A673 (cell line): Measurements from ENCODE around the gene ADARB2. TPM values are rescaled to one million over a fixed set of nuclear protein-coding genes. Genes with fewer than 3 reads are reported as not detected.

Experiments
- BruUV-seq: library from RNA; stranded (reverse); fragments of 400-500 nt; replicated peaks from 2 replicates; lab custom pipeline; 2021; lab: Mats Ljungman, UMichigan
- CTCF ChIA-PET: fragments of 300-600 bp; sonication (Branson Sonifier 250); formaldehyde crosslinking; loops from one replicate; lab custom pipeline; 2022; ENCODE audit warnings: antibody characterized with exemption; lab: Charles Lee
- POLR2A ChIA-PET: fragments of 300-600 bp; sonication (Branson Sonifier 250); formaldehyde crosslinking; loops from one replicate; lab custom pipeline; 2022; ENCODE audit warnings: antibody characterized with exemption; ENCODE audit not compliant: low non-redundant PET; lab: Charles Lee
- DNase-seq: peaks from one replicate; pipeline ENCODE4 v3.0.0-alpha.2; 2015; ENCODE audit warnings: low spot score
- H3K27ac ChIP-seq: fragments of 200-600 bp; sonication (generic); 2 replicates; pipeline ENCODE4 v1.5.1; 2016; ENCODE audit warnings: mixed run types, low read depth, mild to moderate bottlenecking, mixed read lengths, antibody characterized with exemption, low read length; ENCODE audit not compliant: poor library complexity, severe bottlenecking
- H3K27me3 ChIP-seq: fragments of 200-600 bp; sonication (generic); replicated peaks from 2 replicates; pipeline ENCODE4 v1.6.1; 2017; ENCODE audit warnings: mixed run types, low read depth, mild to moderate bottlenecking, mixed read lengths, antibody characterized with exemption, low read length; ENCODE audit not compliant: insufficient read depth, poor library complexity
- H3K36me3 ChIP-seq: fragments of 200-600 bp; sonication (generic); 2 replicates; pipeline ENCODE4 v1.6.1; 2016; ENCODE audit warnings: mixed run types, mild to moderate bottlenecking, mixed read lengths, antibody characterized with exemption, low read length; ENCODE audit not compliant: insufficient read depth, poor library complexity, severe bottlenecking
- H3K4me1 ChIP-seq: fragments of 200-600 bp; sonication (generic); 2 replicates; pipeline ENCODE4 v1.6.1; 2017; ENCODE audit warnings: mixed run types, mild to moderate bottlenecking, mixed read lengths, antibody characterized with exemption, low read length; ENCODE audit not compliant: insufficient read depth, poor library complexity, severe bottlenecking
- H3K4me3 ChIP-seq: fragments of 200-600 bp; sonication (generic); 2 replicates; pipeline ENCODE4 v1.5.1; 2016; ENCODE audit warnings: low read depth, mixed run types, mild to moderate bottlenecking, mixed read lengths, low read length; ENCODE audit not compliant: poor library complexity, severe bottlenecking
- H3K9me3 ChIP-seq: fragments of 200-600 bp; sonication (generic); 2 replicates; pipeline ENCODE4 v1.6.1; 2016; ENCODE audit warnings: mixed run types, low read depth, mild to moderate bottlenecking, mixed read lengths, antibody characterized with exemption, low read length; ENCODE audit not compliant: poor library complexity, severe bottlenecking
- EZH2 ChIP-seq: fragments of 200-600 bp; sonication (generic); IDR thresholded peaks from 2 replicates; pipeline ENCODE4 v1.6.1; 2017; ENCODE audit warnings: borderline replicate concordance, low read depth, mild to moderate bottlenecking, mixed read lengths, antibody characterized with exemption, low read length; ENCODE audit not compliant: poor library complexity, severe bottlenecking
- intact Hi-C: fragments of 100-400 bp; cut with micrococcal nuclease; formaldehyde crosslinking; loops from one replicate; pipeline ENCODE4 v1.10.0; 2022; ENCODE audit not compliant: unreplicated experiment
- total RNA-seq: library from RNA; stranded (reverse); gene quantifications from 2 replicates; pipeline ENCODE4 v1.2.3, GENCODE V29; 2021
- TF ChIP-seq, protein P1 (sequence below): fragments of 300-800, 200-600 bp; sonication (generic); conservative IDR thresholded peaks from 2 replicates; pipeline ENCODE4 v1.5.1; 2017; ENCODE audit warnings: low read depth, mild to moderate bottlenecking, antibody characterized with exemption, low read length, moderate library complexity, mixed read lengths

The ADARB2 gene
- total RNA-seq, 1 experiment from 2014 or later = not detected

- TF ChIP-seq EZH2 = no peak
- TF ChIP-seq, protein P1, sequence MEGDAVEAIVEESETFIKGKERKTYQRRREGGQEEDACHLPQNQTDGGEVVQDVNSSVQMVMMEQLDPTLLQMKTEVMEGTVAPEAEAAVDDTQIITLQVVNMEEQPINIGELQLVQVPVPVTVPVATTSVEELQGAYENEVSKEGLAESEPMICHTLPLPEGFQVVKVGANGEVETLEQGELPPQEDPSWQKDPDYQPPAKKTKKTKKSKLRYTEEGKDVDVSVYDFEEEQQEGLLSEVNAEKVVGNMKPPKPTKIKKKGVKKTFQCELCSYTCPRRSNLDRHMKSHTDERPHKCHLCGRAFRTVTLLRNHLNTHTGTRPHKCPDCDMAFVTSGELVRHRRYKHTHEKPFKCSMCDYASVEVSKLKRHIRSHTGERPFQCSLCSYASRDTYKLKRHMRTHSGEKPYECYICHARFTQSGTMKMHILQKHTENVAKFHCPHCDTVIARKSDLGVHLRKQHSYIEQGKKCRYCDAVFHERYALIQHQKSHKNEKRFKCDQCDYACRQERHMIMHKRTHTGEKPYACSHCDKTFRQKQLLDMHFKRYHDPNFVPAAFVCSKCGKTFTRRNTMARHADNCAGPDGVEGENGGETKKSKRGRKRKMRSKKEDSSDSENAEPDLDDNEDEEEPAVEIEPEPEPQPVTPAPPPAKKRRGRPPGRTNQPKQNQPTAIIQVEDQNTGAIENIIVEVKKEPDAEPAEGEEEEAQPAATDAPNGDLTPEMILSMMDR = no peak
- BruUV-seq = no TSS peak
- Histone ChIP-seq H3K9me3 (no peaks in the 10 kb centered on the region), H3K4me3 (no peak overlapping the region), H3K36me3 (no peaks in the 10 kb centered on the region), H3K4me1 (no peaks in the 10 kb centered on the region), H3K27ac (no peak overlapping the region), H3K27me3 (peaks cover 57% of the 10 kb centered on the region)
- no peak for DNase-seq
- intact Hi-C loops = no loop called here
- ChIA-PET CTCF (no interaction called here), POLR2A (no interaction called here)
Measured at GRCh38 chr10:1180071-1180730, 557.1 kb downstream of the ADARB2 start.

DNA sequence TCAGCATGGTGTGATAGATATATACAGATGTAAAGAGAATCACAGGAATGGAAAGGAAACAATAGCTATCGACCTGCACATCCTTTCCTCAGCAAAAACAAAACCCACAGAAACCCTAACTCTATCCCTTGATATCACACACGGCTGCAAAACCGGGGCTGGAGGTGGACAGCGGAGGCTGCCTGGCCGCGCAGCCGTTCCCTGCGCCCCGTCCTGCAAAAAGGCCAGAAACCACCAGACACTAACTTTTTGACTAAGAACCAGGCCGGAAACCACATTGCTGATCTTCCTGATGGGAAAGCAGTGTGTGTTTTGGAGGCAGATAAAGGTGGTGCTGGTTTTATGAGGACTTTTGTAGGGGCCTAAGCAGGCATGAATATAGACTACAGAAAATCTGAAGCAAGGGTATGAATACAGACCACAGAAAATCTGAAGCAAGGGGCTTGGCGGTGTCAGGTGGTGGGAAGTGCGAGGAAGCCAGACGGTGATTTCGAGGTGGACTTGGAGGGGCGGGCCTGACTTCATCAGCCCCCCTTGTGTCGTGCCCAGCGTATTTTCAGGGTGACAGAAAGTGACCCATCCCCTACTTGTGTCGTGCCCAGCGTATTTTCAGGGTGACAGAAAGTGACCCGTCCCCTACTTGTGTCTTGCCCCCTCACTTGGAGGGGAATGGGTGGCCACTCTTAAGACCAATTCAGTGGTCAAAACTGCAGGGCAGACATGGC lies 557.8 kb downstream of the ADARB2 start:
- POLR2A ChIA-PET = no interaction called here

DNA sequence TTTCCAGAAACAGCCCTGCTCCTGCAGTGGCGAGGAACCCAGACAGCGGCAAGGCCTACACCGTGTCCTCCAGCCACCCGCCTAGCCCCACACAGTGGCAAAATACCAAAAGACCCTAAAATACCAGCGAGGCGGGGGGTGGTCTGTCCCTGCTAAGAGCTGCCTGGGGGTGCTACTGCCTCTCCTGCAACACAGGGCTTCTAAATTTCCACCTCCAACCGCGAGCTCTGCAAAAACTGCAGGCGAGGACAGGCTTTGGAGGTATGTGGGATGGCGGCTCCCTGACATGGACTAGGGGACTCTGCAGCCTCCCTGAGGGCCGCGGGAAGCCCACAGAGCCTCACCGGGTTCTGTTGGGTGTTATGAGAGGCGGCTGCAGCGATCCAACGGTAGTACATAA lies 558.8 kb downstream of the ADARB2 start:
- H3K9me3 ChIP-seq = no peaks in the 10 kb centered on the region
- TF ChIP-seq, protein P1 = no peak
- no peak for TF ChIP-seq EZH2
- no peak for DNase-seq
- intact Hi-C loops = no loop called here
- BruUV-seq = no TSS peak
- no peak overlapping the region for H3K27ac ChIP-seq
- CTCF ChIA-PET = no interaction called here
- no peak overlapping the region for H3K4me3 ChIP-seq
- POLR2A ChIA-PET = no interaction called here
- H3K4me1 ChIP-seq = no peaks in the 10 kb centered on the region
- peaks cover 40% of the 10 kb centered on the region for H3K27me3 ChIP-seq
- no peaks in the 10 kb centered on the region for H3K36me3 ChIP-seq

More for the DNA sequence above, 557.8 kb downstream of the ADARB2 start:
- no peaks in the 10 kb centered on the region for H3K36me3 ChIP-seq
- DNase-seq = no peak
- H3K4me1 ChIP-seq = no peaks in the 10 kb centered on the region
- intact Hi-C loops = no loop called here
- no TSS peak for BruUV-seq
- H3K4me3 ChIP-seq = no peak overlapping the region
- peaks cover 50% of the 10 kb centered on the region for H3K27me3 ChIP-seq
- CTCF ChIA-PET = no interaction called here
- H3K9me3 ChIP-seq = no peaks in the 10 kb centered on the region
- H3K27ac ChIP-seq = no peak overlapping the region
- no peak for TF ChIP-seq EZH2
- TF ChIP-seq, protein P1 = no peak
